Testis (tissue), 2 donors: Measurements from ENCODE around the gene KLC1.

Experiments used
- CTCF ChIP-seq, 3 experiments: fragments of 450-650 bp in 2 of 3; fragments of 200-600 bp in 1 of 3; sonication (generic) in 1 of 3; IDR thresholded peaks; one replicate each; pipeline ENCODE4 v1.5.1; 2016 to 2019; ENCODE audit warnings: antibody characterized with exemption in 3 of 3, mild to moderate bottlenecking in 2 of 3, moderate library complexity in 1 of 3
- POLR2A ChIP-seq: fragments of 450-650 bp; IDR thresholded peaks from one replicate; pipeline ENCODE4 v1.6.1; 2017; ENCODE audit warnings: antibody characterized with exemption, mild to moderate bottlenecking, moderate library complexity

DNA sequence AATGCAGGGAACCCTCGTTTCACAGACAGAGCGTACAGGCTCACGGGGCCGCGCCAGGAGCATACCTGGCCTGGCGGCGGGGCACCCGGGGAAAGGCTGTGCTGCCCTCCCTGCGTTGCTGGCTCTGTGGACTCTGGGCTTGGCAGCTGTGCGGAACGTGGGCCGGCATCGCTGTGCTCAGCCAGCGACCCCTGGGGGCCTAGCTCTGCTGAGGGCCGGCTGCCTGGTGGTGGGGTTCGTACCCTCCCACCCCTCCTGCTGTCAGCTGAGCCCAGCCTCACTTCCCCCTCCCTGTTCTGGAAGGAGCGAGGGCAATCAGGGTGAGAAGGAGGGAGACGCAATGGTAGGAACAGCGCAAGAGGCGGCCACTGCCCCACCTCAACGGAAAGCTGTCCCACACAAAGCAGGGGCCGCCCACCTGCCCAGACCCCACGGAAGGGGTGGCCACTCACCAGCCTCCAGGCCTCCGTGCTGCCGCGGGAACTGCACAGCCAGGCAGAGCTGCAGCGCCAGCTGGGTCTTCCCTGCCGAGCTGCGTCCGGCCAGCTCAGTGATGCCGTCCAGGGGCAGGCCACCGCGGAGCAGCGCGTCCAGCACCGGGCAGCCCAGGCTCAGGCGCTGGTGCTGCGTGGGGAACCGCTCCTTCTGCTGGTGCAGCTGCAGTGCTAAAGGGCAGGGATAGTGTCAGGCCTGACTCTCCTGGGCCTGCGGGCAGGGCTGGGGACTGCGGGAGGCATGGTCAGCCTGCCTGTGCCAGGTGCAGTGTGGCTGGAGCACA, 77.7 kb downstream of the KLC1 start:
- TF ChIP-seq POLR2A (no peak), CTCF (IDR thresholded peaks at IDR 0.05) (no peak)
